Colonic mucosa (tissue), 4 donors: ENCODE data around the gene CTIF. TPM values are rescaled to one million over a fixed set of nuclear protein-coding genes. Genes with fewer than 3 reads are reported as not detected.

Experiments used
- DNase-seq: peaks from one replicate; pipeline ENCODE4 v3.0.0-alpha.2; 2020
- H3K27ac ChIP-seq: fragments of 200-600 bp; one replicate; pipeline ENCODE4 v1.8.0; 2021
- H3K27me3 ChIP-seq: fragments of 200-600 bp; one replicate; pipeline ENCODE4 v1.8.0; 2021
- H3K36me3 ChIP-seq: fragments of 200-600 bp; one replicate; pipeline ENCODE4 v1.8.0; 2021
- H3K4me1 ChIP-seq: fragments of 200-600 bp; one replicate; pipeline ENCODE4 v1.8.0; 2021; ENCODE audit warnings: mild to moderate bottlenecking
- H3K4me3 ChIP-seq: fragments of 200-600 bp; one replicate; pipeline ENCODE4 v1.8.0; 2021
- H3K9ac ChIP-seq, 2 donors: one replicate each; pipeline ENCODE4 v1.7.0; 2013; ENCODE audit warnings: control low read depth in 2 of 2, low read depth in 2 of 2, low read length in 2 of 2
- H3K9me3 ChIP-seq: fragments of 200-600 bp; one replicate; pipeline ENCODE4 v1.8.0; 2021
- intact Hi-C: fragments of 100-400 bp; cut with DNase I; formaldehyde crosslinking; loops from one replicate; pipeline ENCODE4 v1.14.1; 2022
- total RNA-seq, 2 donors: library from RNA; stranded (reverse); fragmentation: NEBNext Ultra II Directional in 1 of 2; extraction: Animal tissue kit (Norgen Biotek cat#: 25700) in 1 of 2; gene quantifications; one replicate each; pipeline ENCODE4 v1.2.1, GENCODE V29; 2021
- TF ChIP-seq, protein P1 (sequence below): fragments of 200-600 bp; IDR thresholded peaks from one replicate; pipeline ENCODE4 v1.8.0; 2022; ENCODE audit warnings: antibody characterized with exemption, mild to moderate bottlenecking
- donor health status: healthy.
- donor health status: DM: no; HTN: no; CAD: no.
- donor health status: DM: no; HTN: no; CAD: no.

Gene CTIF
- total RNA-seq, 2 donors from 2014 or later: 13.0 to 16.7 TPM

DNA sequence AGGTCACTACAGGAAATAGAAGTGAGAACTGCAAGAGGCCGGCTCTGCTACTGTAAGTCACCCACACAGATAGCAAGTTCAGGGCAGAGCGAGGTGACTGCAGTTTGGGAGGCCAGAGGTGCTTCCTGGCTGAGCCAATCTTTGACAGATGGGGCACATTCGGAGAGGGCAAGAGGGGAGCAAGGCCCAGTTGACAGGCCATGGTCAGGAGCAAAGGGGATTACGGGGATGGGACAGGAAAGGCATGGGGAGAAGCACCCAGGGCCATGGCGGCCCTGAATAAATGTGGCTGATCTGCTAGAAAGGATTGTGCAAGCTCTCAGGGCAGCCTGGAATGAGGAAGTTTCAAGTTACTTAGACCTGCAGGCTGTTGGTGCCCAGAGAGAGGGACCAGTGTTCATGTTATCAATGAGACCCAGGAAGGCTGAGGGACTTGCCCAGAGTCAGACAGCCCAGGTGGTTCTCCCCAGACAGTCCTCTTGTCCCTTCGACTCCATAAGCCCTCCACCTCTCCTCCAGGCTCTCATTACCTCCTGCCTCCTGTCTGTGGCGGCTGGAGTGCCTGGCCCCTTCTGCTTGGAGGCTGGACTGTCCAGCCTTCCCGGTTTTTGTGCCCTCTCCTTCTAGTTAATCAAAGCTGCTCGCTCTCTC lies 123.3 kb downstream of the CTIF start:
- intact Hi-C loops: no loop called here
- Histone ChIP-seq H3K4me1 (no peaks in the 10 kb centered on the region), H3K4me3 (no peak overlapping the region), H3K9me3 (no peaks in the 10 kb centered on the region), H3K36me3 (no peaks in the 10 kb centered on the region), H3K9ac (no peak overlapping the region), H3K27me3 (no peaks in the 10 kb centered on the region), H3K27ac (no peak overlapping the region)
- TF ChIP-seq, protein P1, sequence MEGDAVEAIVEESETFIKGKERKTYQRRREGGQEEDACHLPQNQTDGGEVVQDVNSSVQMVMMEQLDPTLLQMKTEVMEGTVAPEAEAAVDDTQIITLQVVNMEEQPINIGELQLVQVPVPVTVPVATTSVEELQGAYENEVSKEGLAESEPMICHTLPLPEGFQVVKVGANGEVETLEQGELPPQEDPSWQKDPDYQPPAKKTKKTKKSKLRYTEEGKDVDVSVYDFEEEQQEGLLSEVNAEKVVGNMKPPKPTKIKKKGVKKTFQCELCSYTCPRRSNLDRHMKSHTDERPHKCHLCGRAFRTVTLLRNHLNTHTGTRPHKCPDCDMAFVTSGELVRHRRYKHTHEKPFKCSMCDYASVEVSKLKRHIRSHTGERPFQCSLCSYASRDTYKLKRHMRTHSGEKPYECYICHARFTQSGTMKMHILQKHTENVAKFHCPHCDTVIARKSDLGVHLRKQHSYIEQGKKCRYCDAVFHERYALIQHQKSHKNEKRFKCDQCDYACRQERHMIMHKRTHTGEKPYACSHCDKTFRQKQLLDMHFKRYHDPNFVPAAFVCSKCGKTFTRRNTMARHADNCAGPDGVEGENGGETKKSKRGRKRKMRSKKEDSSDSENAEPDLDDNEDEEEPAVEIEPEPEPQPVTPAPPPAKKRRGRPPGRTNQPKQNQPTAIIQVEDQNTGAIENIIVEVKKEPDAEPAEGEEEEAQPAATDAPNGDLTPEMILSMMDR: no peak
- no peak for DNase-seq

DNA sequence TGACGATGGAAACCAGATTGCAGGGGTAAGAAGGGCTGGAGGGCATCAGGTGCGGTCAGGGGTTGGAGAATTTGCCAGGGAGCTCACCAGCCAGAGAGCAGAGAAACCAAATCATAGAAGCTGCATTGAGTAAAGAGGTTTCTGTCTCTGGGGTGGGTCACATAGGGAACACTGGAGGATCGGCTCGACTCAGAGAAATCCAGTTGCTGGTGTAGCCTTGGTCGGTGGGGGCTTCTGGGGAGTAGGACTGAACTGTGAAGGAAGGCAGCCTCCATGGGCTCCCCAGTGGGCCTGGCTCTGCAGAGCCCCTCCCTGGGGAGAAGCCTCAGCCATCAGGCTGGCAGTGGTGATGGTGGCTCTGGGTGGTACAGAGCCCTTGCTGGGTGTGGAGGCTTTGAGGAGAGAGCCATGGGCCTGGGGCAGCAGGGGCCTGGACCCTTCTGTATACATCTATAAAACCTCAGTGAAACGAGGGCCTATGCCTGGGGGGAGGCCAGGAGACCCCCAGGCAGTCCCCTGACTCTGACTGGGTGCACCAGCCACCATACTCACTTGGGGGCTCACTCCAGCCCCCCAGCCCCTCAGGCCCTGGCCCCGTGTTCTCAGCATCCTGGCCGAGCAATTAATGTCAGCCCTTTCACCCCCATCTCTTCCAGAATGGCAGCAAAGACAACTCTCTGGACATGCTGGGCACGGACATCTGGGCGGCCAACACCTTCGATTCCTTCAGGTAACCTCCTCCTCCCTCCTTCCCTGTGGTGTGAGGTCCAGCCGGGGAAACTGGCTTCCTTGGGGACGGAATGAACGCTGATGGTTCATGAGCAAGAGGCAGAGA lies 124.5 kb downstream of the CTIF start:
- intact Hi-C loops: loop anchor here (1.0 kb wide), 1 partner anchor 187 kb away; no protein-coding TSS in a partner anchor
- DNase-seq: no peak
- no peak overlapping the region for H3K9ac ChIP-seq
- no peaks in the 10 kb centered on the region for H3K36me3 ChIP-seq
- H3K4me1 ChIP-seq: no peaks in the 10 kb centered on the region
- H3K4me3 ChIP-seq: no peak overlapping the region
- H3K27ac ChIP-seq: no peak overlapping the region
- no peaks in the 10 kb centered on the region for H3K27me3 ChIP-seq
- no peaks in the 10 kb centered on the region for H3K9me3 ChIP-seq
- TF ChIP-seq, protein P1: no peak

DNA sequence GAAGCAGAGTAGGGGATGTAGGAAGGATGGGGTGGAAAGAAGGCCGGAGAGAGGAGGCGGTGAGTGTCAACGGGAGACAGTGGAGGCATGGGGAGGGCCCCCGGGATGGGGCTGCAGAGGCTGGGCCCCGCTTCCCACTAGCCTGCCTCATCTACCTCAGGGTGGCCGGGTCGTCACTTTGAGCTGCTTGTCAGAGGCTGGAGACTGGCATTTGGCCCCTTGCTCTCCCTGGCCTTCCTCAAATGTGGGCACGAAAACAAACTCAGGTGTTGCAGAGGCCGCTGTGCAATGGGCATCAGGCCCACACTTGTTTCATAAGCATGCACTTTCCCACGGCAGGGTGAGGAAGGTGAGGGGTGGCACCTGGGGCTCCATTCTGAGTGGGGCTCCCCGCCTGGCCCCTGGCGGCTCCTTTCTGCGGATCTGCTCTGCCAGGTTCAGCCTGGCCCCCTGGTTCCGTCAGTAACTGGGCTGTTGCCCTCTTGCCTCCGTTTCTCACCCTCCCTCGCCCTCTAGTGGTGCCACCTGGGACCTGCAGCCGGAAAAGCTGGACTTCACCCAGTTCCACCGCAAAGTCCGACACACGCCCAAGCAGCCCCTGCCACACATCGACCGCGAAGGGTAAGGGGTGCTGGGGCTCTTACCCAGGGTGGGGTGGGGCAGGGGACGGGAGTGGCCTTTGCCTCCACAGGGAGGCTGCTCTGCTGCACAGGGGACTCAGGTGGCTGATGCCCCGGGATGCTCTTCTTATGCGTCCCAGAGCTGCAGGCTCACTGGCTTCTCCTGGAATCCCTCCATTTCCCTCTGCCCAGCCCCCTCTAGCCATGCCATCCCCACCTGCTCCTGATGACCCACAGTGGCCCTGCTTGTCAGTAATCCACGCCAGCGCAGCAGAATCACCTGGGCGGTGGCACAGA lies 125.4 kb downstream of the CTIF start:
- Histone ChIP-seq H3K27me3 (no peaks in the 10 kb centered on the region), H3K27ac (no peak overlapping the region)
- intact Hi-C loops: loop anchor here (1.0 kb wide), 1 partner anchor 188 kb away; no protein-coding TSS in a partner anchor

DNA sequence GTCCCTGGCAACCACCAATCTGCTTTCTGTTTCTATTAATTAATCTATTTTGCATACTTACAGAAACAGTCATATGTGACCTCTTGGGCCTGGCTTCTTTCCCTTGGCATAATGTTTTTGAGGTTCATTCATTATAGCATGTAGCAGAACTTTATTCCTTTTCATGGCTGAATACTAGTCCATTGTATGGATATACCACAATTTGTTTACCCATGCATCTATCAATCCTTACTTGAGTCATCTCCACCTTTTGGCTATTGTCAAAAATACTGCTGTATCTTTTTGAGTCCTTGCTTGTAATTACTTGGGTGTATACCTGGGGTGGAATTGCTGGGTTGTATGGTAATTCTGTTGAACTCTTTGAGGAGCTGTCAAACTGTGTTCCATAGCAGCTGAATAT lies 126.8 kb downstream of the CTIF start:
- Histone ChIP-seq H3K36me3 (no peaks in the 10 kb centered on the region), H3K27ac (no peak overlapping the region), H3K9ac (no peak overlapping the region), H3K9me3 (no peaks in the 10 kb centered on the region), H3K4me1 (no peaks in the 10 kb centered on the region), H3K4me3 (no peak overlapping the region), H3K27me3 (no peaks in the 10 kb centered on the region)
- no peak for DNase-seq
- TF ChIP-seq, protein P1: no peak
- intact Hi-C loops: no loop called here

More for the DNA sequence above, 125.4 kb downstream of the CTIF start:
- Histone ChIP-seq H3K9ac (no peak overlapping the region), H3K4me3 (no peak overlapping the region), H3K9me3 (no peaks in the 10 kb centered on the region), H3K4me1 (no peaks in the 10 kb centered on the region), H3K36me3 (no peaks in the 10 kb centered on the region)
- TF ChIP-seq, protein P1: peak; percentile 81
- DNase-seq: peak; percentile 80

DNA sequence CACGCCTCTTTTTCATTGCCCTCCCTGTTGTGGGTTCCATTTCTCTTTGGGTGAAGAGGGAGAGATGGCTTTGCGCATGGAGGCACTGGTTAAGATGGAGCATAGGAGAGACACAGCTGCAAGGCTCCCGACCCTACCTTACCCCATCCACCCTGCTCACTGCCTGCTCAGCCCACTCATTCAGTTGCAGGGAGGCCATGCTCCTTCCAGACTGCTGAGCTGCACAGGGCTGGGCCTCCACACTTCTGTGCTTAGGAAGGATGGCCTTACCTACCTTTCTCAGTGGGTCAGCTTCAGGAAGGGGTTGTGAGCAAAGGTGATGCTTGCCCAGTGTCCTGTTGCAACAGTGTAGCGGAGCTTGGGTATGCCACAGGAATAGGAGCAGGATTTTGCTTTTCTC lies 127.8 kb downstream of the CTIF start:
- Histone ChIP-seq H3K36me3 (no peaks in the 10 kb centered on the region), H3K27me3 (no peaks in the 10 kb centered on the region), H3K4me1 (no peaks in the 10 kb centered on the region), H3K9me3 (no peaks in the 10 kb centered on the region), H3K27ac (no peak overlapping the region), H3K4me3 (no peak overlapping the region), H3K9ac (no peak overlapping the region)
- DNase-seq: no peak
- intact Hi-C loops: no loop called here
- TF ChIP-seq, protein P1: no peak
